SU-DHL-6 (cell line): ENCODE results near the gene TH.

Experiments
- H2AFZ ChIP-seq: fragments of 200-600 bp; sonication (generic); 2 replicates; pipeline ENCODE4 v1.6.1; 2014; ENCODE audit warnings: low read depth, mild to moderate bottlenecking, moderate library complexity, mixed read lengths, antibody characterized with exemption, low read length; ENCODE audit not compliant: severe bottlenecking
- H3F3A ChIP-seq: fragments of 200-600 bp; shearing (Covaris generic); 2 replicates; pipeline ENCODE4 v1.6.0; 2016; ENCODE audit warnings: antibody characterized with exemption, mild to moderate bottlenecking; ENCODE audit not compliant: insufficient read depth
- H3K27ac ChIP-seq: fragments of 200-600 bp; sonication (generic); 2 replicates; pipeline ENCODE4 v1.5.1; 2016; ENCODE audit warnings: low read depth, mild to moderate bottlenecking, low read length, moderate library complexity, mixed read lengths
- H3K27me3 ChIP-seq: fragments of 200-600 bp; sonication (generic), shearing (Covaris generic); 2 replicates; pipeline ENCODE4 v1.6.0; 2014; ENCODE audit warnings: mild to moderate bottlenecking, low read length
- H3K36me3 ChIP-seq: fragments of 200-600 bp; sonication (generic); 2 replicates; pipeline ENCODE4 v1.6.1; 2014; ENCODE audit warnings: mild to moderate bottlenecking, low read length, mixed read lengths
- H3K4me2 ChIP-seq: fragments of 300-600, 200-600 bp; shearing (Covaris generic), sonication (generic); 2 replicates; pipeline ENCODE4 v1.6.0; 2014; ENCODE audit warnings: low read length, low read depth, mild to moderate bottlenecking; ENCODE audit not compliant: poor library complexity, severe bottlenecking
- H3K4me3 ChIP-seq: fragments of 200-600 bp; sonication (generic); 2 replicates; pipeline ENCODE4 v1.5.1; 2014; ENCODE audit warnings: antibody characterized with exemption, low read length, mild to moderate bottlenecking, mixed read lengths; ENCODE audit not compliant: insufficient read depth, poor library complexity, severe bottlenecking
- H3K79me2 ChIP-seq: fragments of 200-600 bp; sonication (generic); 2 replicates; pipeline ENCODE4 v1.6.1; 2014; ENCODE audit warnings: mild to moderate bottlenecking, low read length, moderate library complexity; ENCODE audit not compliant: insufficient read depth
- H3K9ac ChIP-seq: fragments of 200-600 bp; sonication (generic); 2 replicates; pipeline ENCODE4 v1.7.0; 2014; ENCODE audit warnings: mild to moderate bottlenecking, low read length
- H3K9me2 ChIP-seq: fragments of 200-600 bp; sonication (generic); replicated peaks from 2 replicates; pipeline ENCODE4 v1.6.1; 2014; ENCODE audit warnings: low read length; ENCODE audit not compliant: insufficient read depth
- H3K9me3 ChIP-seq: fragments of 200-600 bp; sonication (generic); 2 replicates; pipeline ENCODE4 v1.6.1; 2014; ENCODE audit warnings: low read length, mixed read lengths; ENCODE audit not compliant: insufficient read depth
- H4K20me1 ChIP-seq: fragments of 200-600 bp; sonication (generic); 2 replicates; pipeline ENCODE4 v1.6.1; 2014; ENCODE audit warnings: low read depth, mild to moderate bottlenecking, antibody characterized with exemption, low read length, moderate library complexity, mixed read lengths
- CTCF ChIP-seq: fragments of 200-600 bp; sonication (generic); IDR thresholded peaks from one replicate; pipeline ENCODE4 v1.5.1; 2017; ENCODE audit warnings: antibody characterized with exemption, mild to moderate bottlenecking, low read length, moderate library complexity; ENCODE audit not compliant: insufficient read depth, poor library complexity, severe bottlenecking
- EZH2phosphoT487 ChIP-seq: fragments of 200-600 bp; sonication (generic), shearing (Covaris generic); conservative IDR thresholded peaks from 2 replicates; pipeline ENCODE4 v1.6.1; 2018; ENCODE audit warnings: mild to moderate bottlenecking, antibody characterized with exemption, low read length, moderate library complexity, mixed read lengths

The TH gene

DNA sequence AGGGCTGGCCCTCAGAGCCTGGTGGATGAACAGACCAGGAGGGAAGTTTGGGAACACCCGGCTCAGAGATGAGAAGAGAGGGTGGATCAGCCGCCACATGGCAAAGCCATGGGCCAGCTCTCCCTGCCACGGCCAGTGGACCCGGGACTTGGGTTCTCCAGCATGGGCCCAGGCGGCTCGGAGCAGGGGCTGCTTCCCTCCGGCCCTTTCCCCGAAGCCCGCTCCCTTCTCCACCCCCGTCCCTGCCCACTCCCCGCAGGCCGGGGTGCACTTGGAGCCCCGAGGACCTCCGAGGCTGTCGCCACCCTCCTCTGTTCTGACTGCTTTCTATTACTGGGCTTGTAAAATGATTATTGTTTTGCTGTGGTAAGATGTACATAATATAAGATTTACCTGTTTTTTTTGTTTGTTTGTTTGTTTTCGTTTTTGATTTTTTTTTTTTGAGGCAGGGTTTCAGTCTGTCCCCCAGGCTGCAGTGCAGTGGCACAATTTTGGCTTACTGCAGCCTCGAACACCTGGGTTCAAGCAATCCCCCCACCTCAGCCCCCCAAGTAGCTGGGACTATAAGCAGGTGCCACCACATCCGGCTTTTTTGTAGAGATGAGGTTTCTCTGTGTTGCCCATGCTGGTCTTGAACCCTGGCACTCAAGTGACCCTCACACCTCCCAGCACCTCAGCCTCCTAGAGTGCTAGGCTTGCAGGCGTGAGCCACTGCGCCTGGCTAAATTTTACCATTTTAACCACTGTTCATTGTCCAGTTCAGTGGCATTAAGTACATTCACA lies 11.3 kb upstream of the TH start:
- Histone ChIP-seq H3K9me2 (no peaks in the 10 kb centered on the region), H3F3A (no peaks in the 10 kb centered on the region), H3K4me2 (no peak overlapping the region), H3K79me2 (no peaks in the 10 kb centered on the region), H3K36me3 (no peaks in the 10 kb centered on the region), H3K9me3 (no peaks in the 10 kb centered on the region), H3K27me3 (no peaks in the 10 kb centered on the region), H3K4me3 (no peak overlapping the region), H2AFZ (no peak overlapping the region), H3K9ac (no peak overlapping the region), H3K27ac (no peak overlapping the region), H4K20me1 (no peaks in the 10 kb centered on the region)
- TF ChIP-seq CTCF (no peak), EZH2phosphoT487 (no peak)

- Histone ChIP-seq H3K9me2 (no peaks in the 10 kb centered on the region), H3K27ac (no peak overlapping the region), H3K4me2 (no peak overlapping the region), H3K9ac (no peak overlapping the region), H3K27me3 (no peaks in the 10 kb centered on the region), H3K36me3 (no peaks in the 10 kb centered on the region), H3K9me3 (no peaks in the 10 kb centered on the region), H3K79me2 (no peaks in the 10 kb centered on the region), H3K4me3 (no peak overlapping the region), H4K20me1 (no peaks in the 10 kb centered on the region), H3F3A (no peaks in the 10 kb centered on the region), H2AFZ (no peak overlapping the region)
- no peak for TF ChIP-seq CTCF
- no peak for TF ChIP-seq EZH2phosphoT487
These were observed 10.5 kb upstream of the TH start for GRCh38 chr11:2182075-2182474.

GRCh38 chr11:2180789-2181370 lies 9.3 kb upstream of the TH start:
- H3K4me2 ChIP-seq: no peak overlapping the region
- TF ChIP-seq EZH2phosphoT487: no peak
- TF ChIP-seq CTCF: no peak
- no peaks in the 10 kb centered on the region for H3K36me3 ChIP-seq
- no peak overlapping the region for H3K27ac ChIP-seq
- H3K9me2 ChIP-seq: no peaks in the 10 kb centered on the region
- H3K9me3 ChIP-seq: no peaks in the 10 kb centered on the region
- no peak overlapping the region for H3K9ac ChIP-seq
- no peak overlapping the region for H2AFZ ChIP-seq
- H3K4me3 ChIP-seq: no peak overlapping the region
- H3K79me2 ChIP-seq: no peaks in the 10 kb centered on the region
- H3F3A ChIP-seq: no peaks in the 10 kb centered on the region
- H3K27me3 ChIP-seq: no peaks in the 10 kb centered on the region
- no peaks in the 10 kb centered on the region for H4K20me1 ChIP-seq
